ENCODE measurements around the gene MAPKAPK2. TPM values are rescaled to one million over a fixed set of nuclear protein-coding genes. Genes with fewer than 3 reads are reported as not detected.
A peak's percentile ranks its signal among the peaks of the same experiment; 100 is the strongest.

Gene MAPKAPK2
- total RNA-seq, 2 experiments from 2014 or later = 62.8 to 64.7 TPM

GRCh38 chr1:206691604-206692003, 6.9 kb downstream of the MAPKAPK2 start:
- no peaks in the 10 kb centered on the region for H3K27me3 Mint-ChIP-seq
- ChIA-PET POLR2A (interaction anchor here (1.3 to 1.6 kb wide), 2 partner anchors 14 to 23 kb away, joined by 3 to 6 read pairs; no protein-coding TSS in a partner anchor), CTCF (interaction anchor here (0.5 to 2.9 kb wide), 11 partner anchors 9 to 1100 kb away, joined by 3 to 11 read pairs (median 3); no protein-coding TSS in a partner anchor)
- ATAC-seq (no peak), DNase-seq (no peak)
- intact Hi-C loops (cut with DNase I, micrococcal nuclease) = no loop called here
- no peak overlapping the region for H3K27ac Mint-ChIP-seq
- peaks cover 67% of the 10 kb centered on the region for H3K4me1 Mint-ChIP-seq
- no peaks in the 10 kb centered on the region for H3K9me3 Mint-ChIP-seq (ENCODE audit: low read depth)
- H3K36me3 Mint-ChIP-seq (ENCODE audit: low read depth) = peaks cover 15% of the 10 kb centered on the region
- no peak overlapping the region for H3K4me3 Mint-ChIP-seq

DNA sequence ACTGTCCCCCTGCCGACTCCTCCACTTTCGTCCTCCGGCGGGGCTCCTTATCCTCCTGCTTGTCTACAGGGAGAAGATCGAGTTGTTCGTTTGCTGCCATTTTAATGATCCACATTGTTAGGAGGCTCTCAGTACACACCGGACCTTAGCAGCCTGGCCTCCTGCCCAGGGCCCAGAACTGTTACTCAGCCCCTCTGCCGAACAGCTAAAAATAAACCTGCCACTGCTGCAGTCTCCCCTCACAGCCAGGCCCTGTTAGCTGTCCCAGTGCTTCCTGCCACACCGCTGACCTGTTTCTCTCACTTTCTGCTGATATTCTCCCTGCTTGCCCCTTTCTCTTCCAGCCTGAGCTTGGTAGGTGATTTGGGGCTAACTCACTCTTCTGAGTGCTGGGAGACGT, 8.3 kb downstream of the MAPKAPK2 start:
- intact Hi-C loops (cut with DNase I, micrococcal nuclease) = no loop called here
- Mint-ChIP-seq H3K4me3 (no peak overlapping the region), H3K27me3 (no peaks in the 10 kb centered on the region), H3K36me3 (ENCODE audit: low read depth) (peaks cover 29% of the 10 kb centered on the region), H3K9me3 (ENCODE audit: low read depth) (no peaks in the 10 kb centered on the region), H3K27ac (peak overlapping the region; percentile 32), H3K4me1 (peaks cover 64% of the 10 kb centered on the region)
- CTCF ChIA-PET = interaction anchor here (0.8 to 2.9 kb wide), 8 partner anchors 9 to 213 kb away, joined by 3 to 13 read pairs (median 5); partner anchors contain the start of gene EIF2D
- ATAC-seq (no peak), DNase-seq (no peak)
- POLR2A ChIA-PET = interaction anchor here (1.3 kb wide), 1 partner anchor 13 kb away, joined by 3 read pairs; no protein-coding TSS in a partner anchor

- DNase-seq (no peak), ATAC-seq (no peak)
- Mint-ChIP-seq H3K4me1 (peaks cover 64% of the 10 kb centered on the region), H3K27me3 (no peaks in the 10 kb centered on the region), H3K4me3 (no peak overlapping the region), H3K36me3 (ENCODE audit: low read depth) (peaks cover 31% of the 10 kb centered on the region), H3K27ac (no peak overlapping the region), H3K9me3 (ENCODE audit: low read depth) (no peaks in the 10 kb centered on the region)
- intact Hi-C loops (cut with DNase I, micrococcal nuclease) = no loop called here
- POLR2A ChIA-PET = interaction anchor here (1.3 kb wide), 1 partner anchor 13 kb away, joined by 3 read pairs; no protein-coding TSS in a partner anchor
- CTCF ChIA-PET = interaction anchor here (0.8 to 2.9 kb wide), 6 partner anchors 9 to 288 kb away, joined by 3 to 13 read pairs (median 6); partner anchors contain the start of gene EIF2D
These were observed 8.9 kb downstream of the MAPKAPK2 start for GRCh38 chr1:206693592-206693991.

- POLR2A ChIA-PET = interaction anchor here (0.6 kb wide), 1 partner anchor 10 kb away, joined by 3 read pairs; no protein-coding TSS in a partner anchor
- DNase-seq (no peak), ATAC-seq (no peak)
- CTCF ChIA-PET = interaction anchor here (0.7 to 2.4 kb wide), 6 partner anchors 8 to 287 kb away, joined by 3 to 13 read pairs (median 5); partner anchors contain the start of gene EIF2D
- intact Hi-C loops (cut with DNase I, micrococcal nuclease) = no loop called here
- no peak overlapping the region for H3K27ac Mint-ChIP-seq
- H3K27me3 Mint-ChIP-seq = no peaks in the 10 kb centered on the region
- no peak overlapping the region for H3K4me3 Mint-ChIP-seq
- no peaks in the 10 kb centered on the region for H3K9me3 Mint-ChIP-seq (ENCODE audit: low read depth)
- peaks cover 65% of the 10 kb centered on the region for H3K4me1 Mint-ChIP-seq
- H3K36me3 Mint-ChIP-seq (ENCODE audit: low read depth) = peaks cover 31% of the 10 kb centered on the region
These were observed 9.7 kb downstream of the MAPKAPK2 start for GRCh38 chr1:206694171-206695124.

DNA sequence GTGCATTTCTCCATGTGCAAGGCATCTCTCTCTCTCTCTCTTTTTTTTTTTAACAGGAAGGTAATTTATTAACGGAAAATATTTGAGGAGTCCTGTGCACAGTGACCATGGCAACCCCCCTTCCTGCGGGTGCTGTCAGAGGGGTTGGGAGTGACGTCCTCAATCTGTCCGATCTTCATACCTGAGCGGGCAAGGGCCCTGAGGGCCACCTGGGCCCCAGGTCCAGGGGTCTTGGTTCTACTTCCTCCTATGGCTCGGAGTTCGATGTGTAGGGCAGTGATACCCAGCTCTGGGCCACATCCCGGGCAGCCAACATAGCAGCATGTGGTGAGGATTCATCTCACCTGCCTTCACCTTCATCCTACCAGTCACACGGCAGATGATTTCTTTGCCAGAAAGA, 11.0 kb downstream of the MAPKAPK2 start:
- Mint-ChIP-seq H3K27ac (no peak overlapping the region), H3K9me3 (ENCODE audit: low read depth) (no peaks in the 10 kb centered on the region), H3K4me1 (peaks cover 68% of the 10 kb centered on the region), H3K36me3 (ENCODE audit: low read depth) (peaks cover 31% of the 10 kb centered on the region), H3K27me3 (no peaks in the 10 kb centered on the region), H3K4me3 (no peak overlapping the region)
- CTCF ChIA-PET = interaction anchor here (1.6 kb wide), 1 partner anchor 30 kb away, joined by 5 read pairs; no protein-coding TSS in a partner anchor
- ATAC-seq = no peak
- DNase-seq = no peak
- POLR2A ChIA-PET = interaction anchor here (0.6 kb wide), 1 partner anchor 160 kb away, joined by 3 read pairs; no protein-coding TSS in a partner anchor
- intact Hi-C loops (cut with DNase I, micrococcal nuclease) = no loop called here

DNA sequence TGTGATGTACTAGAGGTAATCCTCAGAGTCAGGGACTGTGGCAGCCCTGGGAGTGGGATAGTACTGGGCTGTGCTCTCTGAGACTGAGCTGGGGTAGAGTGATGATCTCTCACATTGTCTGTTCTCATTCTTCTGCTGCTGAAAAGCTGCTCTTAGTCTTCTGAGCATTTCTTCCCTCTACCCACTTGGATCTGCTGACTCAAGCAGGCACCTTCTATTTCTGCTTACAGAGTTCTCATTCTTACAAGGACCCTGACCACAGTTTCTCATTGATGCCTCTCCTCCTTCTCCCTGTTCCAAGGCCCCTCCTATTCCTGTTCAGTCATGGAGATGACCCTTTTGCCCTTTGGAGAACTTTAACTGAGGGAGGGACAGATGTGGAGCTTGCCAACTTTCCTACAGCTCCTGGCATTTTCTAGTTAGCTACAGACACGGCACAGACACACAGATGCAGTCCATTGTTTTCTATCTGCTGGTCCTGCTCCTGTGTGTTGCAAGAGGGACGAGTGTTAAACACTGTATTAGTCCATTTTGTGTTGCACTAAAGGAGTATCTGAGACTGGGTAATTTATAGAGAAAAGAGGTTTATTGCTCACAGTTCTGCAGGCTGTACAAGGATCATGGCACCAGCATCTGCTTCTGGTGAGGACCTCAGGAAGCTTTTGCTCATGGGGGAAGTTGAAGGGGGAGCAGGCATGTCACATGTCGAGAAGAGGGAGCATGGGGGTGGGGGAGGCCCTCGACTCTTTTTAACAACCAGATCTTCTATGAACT, 12.3 kb downstream of the MAPKAPK2 start:
- H3K27me3 Mint-ChIP-seq = no peaks in the 10 kb centered on the region
- no peaks in the 10 kb centered on the region for H3K9me3 Mint-ChIP-seq (ENCODE audit: low read depth)
- ChIA-PET POLR2A (interaction anchor here (0.5 to 0.8 kb wide), 2 partner anchors 95 to 297 kb away, joined by 3 to 4 read pairs; no protein-coding TSS in a partner anchor), CTCF (interaction anchor here (0.7 to 1.0 kb wide), 4 partner anchors 16 to 286 kb away, joined by 3 to 4 read pairs (median 4); no protein-coding TSS in a partner anchor)
- intact Hi-C loops (cut with DNase I, micrococcal nuclease) = no loop called here
- peaks cover 31% of the 10 kb centered on the region for H3K36me3 Mint-ChIP-seq (ENCODE audit: low read depth)
- H3K4me1 Mint-ChIP-seq = peaks cover 67% of the 10 kb centered on the region
- H3K4me3 Mint-ChIP-seq = no peak overlapping the region
- ATAC-seq (peak; percentile 78), DNase-seq (no peak)
- H3K27ac Mint-ChIP-seq = peak overlapping the region; percentile 37

DNA sequence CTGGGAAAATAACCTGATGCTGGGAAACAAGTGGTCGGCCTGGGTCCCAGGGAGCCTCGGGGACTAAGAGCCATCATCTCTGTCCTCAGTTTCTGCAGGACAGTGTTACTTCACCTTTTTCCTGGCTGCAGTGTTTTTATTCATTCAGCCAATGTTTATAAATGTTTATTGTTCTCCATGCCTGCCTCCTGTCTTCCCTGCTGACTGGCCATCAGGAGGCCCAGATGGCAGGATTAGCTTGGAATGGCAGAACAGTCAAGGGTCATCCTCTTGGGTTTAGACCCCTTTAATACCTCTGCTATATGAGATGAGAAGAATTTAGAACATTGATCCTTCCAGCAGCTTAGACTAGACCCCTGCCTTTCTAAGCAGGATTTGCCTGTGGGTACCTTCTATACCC, 13.3 kb downstream of the MAPKAPK2 start:
- ATAC-seq = no peak
- peaks cover 33% of the 10 kb centered on the region for H3K36me3 Mint-ChIP-seq (ENCODE audit: low read depth)
- POLR2A ChIA-PET = no interaction called here

DNA sequence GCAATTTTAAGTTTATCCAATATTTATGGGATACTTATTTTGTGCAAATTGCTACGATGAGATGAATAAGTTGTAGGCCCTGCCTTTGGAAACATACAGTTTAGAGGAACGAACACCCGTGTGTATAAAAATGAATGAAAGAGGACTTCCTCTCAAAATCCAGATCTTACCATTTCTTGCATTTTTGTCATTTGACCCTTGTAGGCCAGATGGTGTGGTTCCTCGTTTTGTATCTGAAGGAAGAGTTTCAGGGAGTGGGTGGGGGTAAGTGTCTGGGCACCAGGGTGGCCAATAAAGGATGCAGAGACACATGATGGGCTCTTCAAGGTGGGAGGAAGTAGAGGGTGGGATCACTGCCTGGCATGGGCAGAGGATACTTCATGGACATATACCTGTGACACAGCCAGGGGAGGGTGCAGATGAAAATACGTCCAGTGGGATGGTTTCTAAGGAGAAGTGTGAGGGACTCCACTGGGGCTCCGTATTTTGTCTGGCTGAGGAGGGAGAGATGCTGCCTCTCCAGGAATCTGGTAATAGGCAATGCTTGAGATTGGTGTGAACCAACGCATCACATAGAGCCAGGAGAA, 14.4 kb downstream of the MAPKAPK2 start:
- Mint-ChIP-seq H3K4me1 (peaks cover 78% of the 10 kb centered on the region), H3K9me3 (ENCODE audit: low read depth) (no peaks in the 10 kb centered on the region), H3K36me3 (ENCODE audit: low read depth) (peaks cover 33% of the 10 kb centered on the region), H3K27ac (no peak overlapping the region), H3K27me3 (no peaks in the 10 kb centered on the region), H3K4me3 (no peak overlapping the region)
- POLR2A ChIA-PET = no interaction called here
- no peak for ATAC-seq
- DNase-seq = no peak
- intact Hi-C loops (cut with DNase I, micrococcal nuclease) = no loop called here
- CTCF ChIA-PET = interaction anchor here (1.0 kb wide), 2 partner anchors 15 to 41 kb away, joined by 3 read pairs; no protein-coding TSS in a partner anchor

More for the DNA sequence above, 13.3 kb downstream of the MAPKAPK2 start:
- peaks cover 69% of the 10 kb centered on the region for H3K4me1 Mint-ChIP-seq
- no peaks in the 10 kb centered on the region for H3K9me3 Mint-ChIP-seq (ENCODE audit: low read depth)
- DNase-seq = no peak
- CTCF ChIA-PET = interaction anchor here (0.6 to 1.2 kb wide), 4 partner anchors 29 to 158 kb away, joined by 3 to 4 read pairs (median 3); no protein-coding TSS in a partner anchor
- intact Hi-C loops (cut with DNase I, micrococcal nuclease) = no loop called here
- H3K4me3 Mint-ChIP-seq = no peak overlapping the region
- H3K27ac Mint-ChIP-seq = no peak overlapping the region
- no peaks in the 10 kb centered on the region for H3K27me3 Mint-ChIP-seq

- Mint-ChIP-seq H3K27ac (no peak overlapping the region), H3K4me1 (peaks cover 82% of the 10 kb centered on the region), H3K4me3 (no peak overlapping the region), H3K9me3 (ENCODE audit: low read depth) (no peaks in the 10 kb centered on the region), H3K36me3 (ENCODE audit: low read depth) (peaks cover 33% of the 10 kb centered on the region), H3K27me3 (no peaks in the 10 kb centered on the region)
- POLR2A ChIA-PET = interaction anchor here (1.8 kb wide), 1 partner anchor 11 kb away, joined by 6 read pairs; no protein-coding TSS in a partner anchor
- intact Hi-C loops (cut with DNase I, micrococcal nuclease) = no loop called here
- CTCF ChIA-PET = interaction anchor here (0.6 to 1.0 kb wide), 3 partner anchors 15 to 998 kb away, joined by 3 read pairs; no protein-coding TSS in a partner anchor
- DNase-seq = no peak
- ATAC-seq = no peak
These were observed 14.9 kb downstream of the MAPKAPK2 start for GRCh38 chr1:206699626-206700025.

DNA sequence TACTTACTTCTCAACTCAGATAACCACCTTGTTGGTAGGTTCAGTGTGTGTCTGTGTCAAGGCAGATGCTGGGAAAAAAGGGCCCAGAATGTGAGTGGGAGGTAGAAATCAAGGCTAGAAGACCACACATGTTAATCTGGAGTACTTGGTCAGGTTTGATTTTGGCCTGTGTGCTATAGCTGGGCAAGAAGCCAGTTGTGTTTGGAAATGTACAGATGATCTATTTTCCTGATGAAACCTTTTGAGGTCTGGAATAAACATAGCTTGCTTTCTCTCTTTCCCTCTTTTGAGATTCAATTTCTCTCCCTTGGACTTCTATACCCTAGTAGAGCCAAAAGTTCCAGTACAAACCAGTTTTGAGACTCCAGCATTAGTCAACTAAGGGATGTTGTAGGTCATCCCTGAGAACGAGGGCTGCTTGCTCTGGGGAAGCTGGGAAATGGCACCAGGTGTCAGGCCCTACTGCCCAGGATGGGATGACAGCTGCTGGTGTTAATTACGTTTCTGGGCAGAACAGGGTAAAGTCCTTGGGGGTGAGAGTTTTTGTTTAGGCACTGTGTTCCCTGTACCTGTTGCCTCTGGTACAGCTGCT, 15.8 kb downstream of the MAPKAPK2 start:
- ATAC-seq = no peak
- POLR2A ChIA-PET = interaction anchor here (1.8 kb wide), 1 partner anchor 12 kb away, joined by 6 read pairs; no protein-coding TSS in a partner anchor
- Mint-ChIP-seq H3K4me3 (no peak overlapping the region), H3K27me3 (no peaks in the 10 kb centered on the region), H3K27ac (no peak overlapping the region), H3K4me1 (peaks cover 85% of the 10 kb centered on the region), H3K36me3 (ENCODE audit: low read depth) (peaks cover 28% of the 10 kb centered on the region), H3K9me3 (ENCODE audit: low read depth) (no peaks in the 10 kb centered on the region)
- DNase-seq = no peak
- CTCF ChIA-PET = interaction anchor here (0.6 to 1.2 kb wide), 7 partner anchors 8 to 212 kb away, joined by 3 to 6 read pairs (median 3); partner anchors contain the start of gene IL10
- intact Hi-C loops (cut with DNase I, micrococcal nuclease) = no loop called here

Data from activated CD4-positive, alpha-beta T cell treated with anti-CD3 and anti-CD28 coated beads for 36 hours (primary cell).